ENCODE measurements around the gene C12orf42. TPM values are rescaled to one million over a fixed set of nuclear protein-coding genes. Genes with fewer than 3 reads are reported as not detected.

C12orf42 gene
- total RNA-seq: 10 to 100 TPM in 1 of 2 experiments, 1 to 10 TPM in 1; 8.4 to 12.8 TPM
- polyA plus RNA-seq: 1 to 10 TPM; 4.5 TPM

- peaks cover 9% of the 10 kb centered on the region for H3K4me1 ChIP-seq (ENCODE audit: insufficient read depth, low read length)
- H3K27me3 Mint-ChIP-seq: peaks cover 10 to 12% of the 10 kb centered on the region in 2 donors
- H3K36me3 ChIP-seq (ENCODE audit: insufficient read depth, low read length): no peaks in the 10 kb centered on the region
- peaks cover 0 to 4% (median 0%) of the 10 kb centered on the region in 8 donors for H3K9me3 Mint-ChIP-seq
- H3K27me3 ChIP-seq (ENCODE audit: insufficient read depth, low read length): peaks cover 4% of the 10 kb centered on the region
- ChIA-PET POLR2A (ENCODE audit: partially characterized antibody) (interaction anchor here (1.0 to 2.0 kb wide), 3 partner anchors 38 to 55 kb away, joined by 3 to 8 read pairs (median 3); no protein-coding TSS in a partner anchor), CTCF (ENCODE audit: partially characterized antibody) (interaction anchor here (1.3 to 1.4 kb wide), 3 partner anchors 52 to 547 kb away, joined by 4 to 7 read pairs (median 4); no protein-coding TSS in a partner anchor)
- H3K27ac ChIP-seq (ENCODE audit: low read depth, low read length): peak within 1 kb of the TSS; percentile 31
- H3K4me1 Mint-ChIP-seq: peaks cover 12 to 16% (median 15%) of the 10 kb centered on the region in 4 donors
- DNase-seq: peak; percentile 44 to 59 (median 53)
- no peaks in the 10 kb centered on the region for H3K9me3 ChIP-seq (ENCODE audit: control insufficient read depth in 1 of 2, low read length in 2 of 2)
- H3K4me3 ChIP-seq (ENCODE audit: low read length in 2 of 2): peak within 1 kb of the TSS; percentile 31 to 51
- peak within 1 kb of the TSS; percentile 22 to 86 (median 71) for H3K27ac Mint-ChIP-seq
- peak within 1 kb of the TSS; percentile 77 to 93 (median 82) for H3K4me3 Mint-ChIP-seq
- peaks cover 0 to 1% of the 10 kb centered on the region in 2 donors for H3K36me3 Mint-ChIP-seq
- intact Hi-C loops (cut with micrococcal nuclease): loop anchor here (2.0 to 5.0 kb wide), 4 partner anchors 51 to 612 kb away; partner anchors contain the start of gene NT5DC3
These were observed at the start of gene C12orf42 for GRCh38 chr12:103495469-103496456. C12orf42 (minus strand) TSS chr12:103495968; CDS start chr12:103478426, 17,542 bp downstream.

- ChIA-PET CTCF (ENCODE audit: partially characterized antibody) (interaction anchor here (1.2 to 2.0 kb wide), 3 partner anchors 17 to 659 kb away, joined by 3 to 5 read pairs (median 4); no protein-coding TSS in a partner anchor), POLR2A (ENCODE audit: partially characterized antibody) (no interaction called here)
- intact Hi-C loops (cut with micrococcal nuclease): loop anchor here (10.0 kb wide), 1 partner anchor 1447 kb away; no protein-coding TSS in a partner anchor
- Mint-ChIP-seq H3K4me1 (peaks cover 0 to 7% (median 4%) of the 10 kb centered on the region in 4 donors), H3K4me3 (no peak overlapping the region), H3K36me3 (no peaks in the 10 kb centered on the region), H3K9me3 (peaks cover 0 to 3% (median 0%) of the 10 kb centered on the region in 8 donors), H3K27me3 (peaks cover 2 to 4% of the 10 kb centered on the region in 2 donors), H3K27ac (no peak overlapping the region)
- H3K27ac ChIP-seq (ENCODE audit: low read depth, low read length): no peak overlapping the region
- DNase-seq: no peak
- H3K4me1 ChIP-seq (ENCODE audit: insufficient read depth, low read length): no peaks in the 10 kb centered on the region
- no peaks in the 10 kb centered on the region for H3K9me3 ChIP-seq (ENCODE audit: control insufficient read depth in 1 of 2, low read length in 2 of 2)
- H3K4me3 ChIP-seq (ENCODE audit: low read length in 2 of 2): no peak overlapping the region
- no peaks in the 10 kb centered on the region for H3K36me3 ChIP-seq (ENCODE audit: insufficient read depth, low read length)
- H3K27me3 ChIP-seq (ENCODE audit: insufficient read depth, low read length): peaks cover 4% of the 10 kb centered on the region
These were observed 46.3 kb upstream of the C12orf42 start for GRCh38 chr12:103542078-103542477.

GRCh38 chr12:103540319-103540718, 44.6 kb upstream of the C12orf42 start:
- H3K36me3 ChIP-seq (ENCODE audit: insufficient read depth, low read length): no peaks in the 10 kb centered on the region
- no peaks in the 10 kb centered on the region for H3K27me3 ChIP-seq (ENCODE audit: insufficient read depth, low read length)
- no peak overlapping the region for H3K27ac ChIP-seq (ENCODE audit: low read depth, low read length)
- DNase-seq: no peak
- no peaks in the 10 kb centered on the region for H3K9me3 ChIP-seq (ENCODE audit: control insufficient read depth in 1 of 2, low read length in 2 of 2)
- Mint-ChIP-seq H3K27ac (no peak overlapping the region), H3K9me3 (peaks cover 0 to 3% (median 0%) of the 10 kb centered on the region in 8 donors), H3K4me3 (no peak overlapping the region), H3K4me1 (peaks cover 0 to 7% (median 4%) of the 10 kb centered on the region in 4 donors), H3K36me3 (no peaks in the 10 kb centered on the region), H3K27me3 (peaks cover 2% of the 10 kb centered on the region in 2 donors)
- intact Hi-C loops (cut with micrococcal nuclease): loop anchor here (10.0 kb wide), 1 partner anchor 1446 kb away; no protein-coding TSS in a partner anchor
- no peak overlapping the region for H3K4me3 ChIP-seq (ENCODE audit: low read length in 2 of 2)
- H3K4me1 ChIP-seq (ENCODE audit: insufficient read depth, low read length): no peaks in the 10 kb centered on the region
- ChIA-PET CTCF (ENCODE audit: partially characterized antibody) (interaction anchor here (2.0 kb wide), 2 partner anchors 8 to 589 kb away, joined by 5 to 9 read pairs; no protein-coding TSS in a partner anchor), POLR2A (ENCODE audit: partially characterized antibody) (no interaction called here)

GRCh38 chr12:103538397-103538796, 42.6 kb upstream of the C12orf42 start:
- POLR2A ChIA-PET (ENCODE audit: partially characterized antibody): no interaction called here
- Histone ChIP-seq H3K4me3 (ENCODE audit: low read length in 2 of 2) (no peak overlapping the region), H3K27ac (ENCODE audit: low read depth, low read length) (no peak overlapping the region), H3K9me3 (ENCODE audit: control insufficient read depth in 1 of 2, low read length in 2 of 2) (no peaks in the 10 kb centered on the region), H3K36me3 (ENCODE audit: insufficient read depth, low read length) (no peaks in the 10 kb centered on the region), H3K4me1 (ENCODE audit: insufficient read depth, low read length) (no peaks in the 10 kb centered on the region), H3K27me3 (ENCODE audit: insufficient read depth, low read length) (no peaks in the 10 kb centered on the region)
- no peak overlapping the region for H3K4me3 Mint-ChIP-seq
- CTCF ChIA-PET (ENCODE audit: partially characterized antibody): interaction anchor here (1.9 kb wide), 1 partner anchor 9 kb away, joined by 12 read pairs; no protein-coding TSS in a partner anchor
- intact Hi-C loops (cut with micrococcal nuclease): no loop called here
- no peaks in the 10 kb centered on the region for H3K36me3 Mint-ChIP-seq
- peaks cover 0 to 7% (median 4%) of the 10 kb centered on the region in 4 donors for H3K4me1 Mint-ChIP-seq
- no peak for DNase-seq
- peaks cover 0 to 3% (median 0%) of the 10 kb centered on the region in 8 donors for H3K9me3 Mint-ChIP-seq
- H3K27me3 Mint-ChIP-seq: peaks cover 2% of the 10 kb centered on the region in 2 donors
- H3K27ac Mint-ChIP-seq: no peak overlapping the region

- no peaks in the 10 kb centered on the region for H3K9me3 Mint-ChIP-seq
- Histone ChIP-seq H3K27ac (ENCODE audit: low read depth, low read length) (no peak overlapping the region), H3K4me1 (ENCODE audit: insufficient read depth, low read length) (no peaks in the 10 kb centered on the region), H3K27me3 (ENCODE audit: insufficient read depth, low read length) (no peaks in the 10 kb centered on the region), H3K36me3 (ENCODE audit: insufficient read depth, low read length) (no peaks in the 10 kb centered on the region), H3K9me3 (ENCODE audit: control insufficient read depth in 1 of 2, low read length in 2 of 2) (no peaks in the 10 kb centered on the region), H3K4me3 (ENCODE audit: low read length in 2 of 2) (no peak overlapping the region)
- intact Hi-C loops (cut with micrococcal nuclease): no loop called here
- peaks cover 3 to 6% of the 10 kb centered on the region in 2 donors for H3K27me3 Mint-ChIP-seq
- H3K4me3 Mint-ChIP-seq: peak overlapping the region in 1 of 8 donors; percentile 7
- ChIA-PET CTCF (ENCODE audit: partially characterized antibody) (interaction anchor here (2.0 kb wide), 1 partner anchor 18 kb away, joined by 7 read pairs; no protein-coding TSS in a partner anchor), POLR2A (ENCODE audit: partially characterized antibody) (no interaction called here)
- H3K36me3 Mint-ChIP-seq: no peaks in the 10 kb centered on the region
- DNase-seq: no peak
- H3K4me1 Mint-ChIP-seq: peaks cover 0 to 1% (median 0%) of the 10 kb centered on the region in 4 donors
- H3K27ac Mint-ChIP-seq: no peak overlapping the region
These were observed 34.7 kb upstream of the C12orf42 start for GRCh38 chr12:103530307-103531066.

- Histone ChIP-seq H3K9me3 (ENCODE audit: control insufficient read depth in 1 of 2, low read length in 2 of 2) (no peaks in the 10 kb centered on the region), H3K4me3 (ENCODE audit: low read length in 2 of 2) (no peak overlapping the region), H3K4me1 (ENCODE audit: insufficient read depth, low read length) (no peaks in the 10 kb centered on the region), H3K36me3 (ENCODE audit: insufficient read depth, low read length) (no peaks in the 10 kb centered on the region), H3K27ac (ENCODE audit: low read depth, low read length) (no peak overlapping the region), H3K27me3 (ENCODE audit: insufficient read depth, low read length) (no peaks in the 10 kb centered on the region)
- Mint-ChIP-seq H3K9me3 (no peaks in the 10 kb centered on the region), H3K27me3 (peaks cover 3 to 6% of the 10 kb centered on the region in 2 donors), H3K27ac (no peak overlapping the region), H3K4me3 (no peak overlapping the region), H3K36me3 (no peaks in the 10 kb centered on the region), H3K4me1 (peaks cover 0 to 1% (median 0%) of the 10 kb centered on the region in 4 donors)
- ChIA-PET POLR2A (ENCODE audit: partially characterized antibody) (no interaction called here), CTCF (ENCODE audit: partially characterized antibody) (no interaction called here)
- intact Hi-C loops (cut with micrococcal nuclease): no loop called here
- DNase-seq: no peak
These were observed 33.5 kb upstream of the C12orf42 start for GRCh38 chr12:103529306-103529705.

Measured in CD4-positive, alpha-beta memory T cell (primary cell).